AG09319 (cell line): ENCODE data around the gene KCNIP2.
"Not testable (repeated sequence)": the region's sequence is repeated elsewhere in the genome, so short reads cannot be mapped to it uniquely, and the experiment has no call there.

Experiments
- DNase-seq: peaks from one replicate; pipeline ENCODE4 v3.0.0-alpha.2; 2010; ENCODE audit warnings: low read depth; ENCODE audit errors: extremely low read depth
- CTCF ChIP-seq: IDR thresholded peaks from 2 replicates; pipeline ENCODE4 v1.5.1; 2011; ENCODE audit warnings: low read depth, mild to moderate bottlenecking, inconsistent platforms, low read length, moderate library complexity

The KCNIP2 gene

GRCh38 chr10:101812606-101813005 is 31.0 kb downstream of the KCNIP2 start:
- TF ChIP-seq CTCF: no peak
- no peak for DNase-seq

- no peak for DNase-seq
- TF ChIP-seq CTCF: no peak
Observed at GRCh38 chr10:101807158-101807557, 36.4 kb downstream of the KCNIP2 start.

GRCh38 chr10:101803511-101803910 is 40.1 kb downstream of the KCNIP2 start:
- TF ChIP-seq CTCF: no peak
- DNase-seq: no peak

GRCh38 chr10:101797403-101798059 is 46.1 kb downstream of the KCNIP2 start:
- no peak for TF ChIP-seq CTCF
- DNase-seq: no peak

GRCh38 chr10:101793526-101793925 is 50.1 kb downstream of the KCNIP2 start:
- no peak for TF ChIP-seq CTCF

GRCh38 chr10:101789686-101790085 is 53.9 kb downstream of the KCNIP2 start:
- no peak for DNase-seq
- no peak for TF ChIP-seq CTCF

More at GRCh38 chr10:101793526-101793925, 50.1 kb downstream of the KCNIP2 start:
- no peak for DNase-seq

- not testable (repeated sequence) for DNase-seq
Observed at GRCh38 chr10:101789231-101789630, 54.4 kb downstream of the KCNIP2 start.

- TF ChIP-seq CTCF: no peak
- DNase-seq: no peak
Observed at GRCh38 chr10:101785801-101786200, 57.8 kb downstream of the KCNIP2 start.
